GM18861 (cell line): ENCODE data around the gene DEXI.
A peak's percentile ranks its signal among the peaks of the same experiment; 100 is the strongest.
"Not testable (repeated sequence)": the region's sequence is repeated elsewhere in the genome, so short reads cannot be mapped to it uniquely, and the experiment has no call there.

Experiments
- ATAC-seq: cut with Tn5 transposase; IDR thresholded peaks from one replicate; pipeline ENCODE4 v1.9.1; 2021; ENCODE audit not compliant: unreplicated experiment

The DEXI gene

GRCh38 chr16:10929097-10929496 lies 13.2 kb downstream of the DEXI start:
- ATAC-seq = not testable (repeated sequence)

GRCh38 chr16:10927497-10928112 lies 14.7 kb downstream of the DEXI start:
- ATAC-seq = no peak

- ATAC-seq = no peak
These were observed 15.4 kb downstream of the DEXI start for GRCh38 chr16:10926867-10927266.

GRCh38 chr16:10926094-10926493 lies 16.2 kb downstream of the DEXI start:
- no peak for ATAC-seq

GRCh38 chr16:10925285-10925684 lies 17.0 kb downstream of the DEXI start:
- ATAC-seq = not testable (repeated sequence)

- no peak for ATAC-seq
These were observed 18.5 kb downstream of the DEXI start for GRCh38 chr16:10923650-10924214.

GRCh38 chr16:10923146-10923649 lies 19.1 kb downstream of the DEXI start:
- ATAC-seq = no peak

- no peak for ATAC-seq
These were observed 19.7 kb downstream of the DEXI start for GRCh38 chr16:10922328-10923145.

GRCh38 chr16:10921536-10922327 lies 20.5 kb downstream of the DEXI start:
- ATAC-seq = no peak

DNA sequence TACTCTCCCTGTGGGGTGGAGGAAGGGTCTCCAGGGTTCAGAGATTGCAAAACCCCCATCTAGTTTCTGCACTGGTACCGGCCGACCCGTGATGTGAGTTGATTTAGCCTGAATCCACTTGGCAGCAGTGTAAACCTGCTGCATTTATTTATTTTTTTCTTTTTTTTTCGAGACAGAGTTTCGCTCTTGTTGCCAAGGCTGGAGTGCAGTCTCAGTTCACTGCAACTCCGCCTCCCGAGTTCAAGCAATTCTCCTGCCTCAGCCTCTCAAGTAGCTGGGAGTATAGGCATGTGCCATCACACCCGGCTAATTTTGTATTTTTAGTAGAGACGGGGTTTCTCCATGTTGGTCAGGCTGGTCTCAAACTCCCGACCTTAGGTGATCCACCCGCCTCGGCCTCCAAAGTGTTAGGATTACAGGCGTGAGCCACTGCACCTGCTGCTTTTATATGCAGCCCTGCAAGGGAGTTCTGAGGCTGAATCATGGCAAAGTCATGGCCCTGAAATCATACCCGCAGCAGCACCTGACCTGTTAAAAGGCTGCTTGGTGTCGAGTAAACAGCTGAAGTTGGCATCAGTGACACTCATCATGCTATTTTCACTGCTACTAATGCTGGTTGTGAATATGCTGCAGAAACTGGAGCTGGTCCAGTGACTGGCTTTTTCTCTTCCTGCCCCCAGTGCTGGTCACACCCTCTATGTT lies 21.4 kb downstream of the DEXI start:
- no peak for ATAC-seq

- no peak for ATAC-seq
These were observed 23.3 kb downstream of the DEXI start for GRCh38 chr16:10919003-10919351.

GRCh38 chr16:10918294-10919002 lies 23.8 kb downstream of the DEXI start:
- peak; percentile 85 for ATAC-seq

GRCh38 chr16:10916534-10916933 lies 25.7 kb downstream of the DEXI start:
- no peak for ATAC-seq

- no peak for ATAC-seq
These were observed 31.0 kb downstream of the DEXI start for GRCh38 chr16:10911267-10911666.

GRCh38 chr16:10907757-10908045 lies 34.6 kb downstream of the DEXI start:
- ATAC-seq = no peak

DNA sequence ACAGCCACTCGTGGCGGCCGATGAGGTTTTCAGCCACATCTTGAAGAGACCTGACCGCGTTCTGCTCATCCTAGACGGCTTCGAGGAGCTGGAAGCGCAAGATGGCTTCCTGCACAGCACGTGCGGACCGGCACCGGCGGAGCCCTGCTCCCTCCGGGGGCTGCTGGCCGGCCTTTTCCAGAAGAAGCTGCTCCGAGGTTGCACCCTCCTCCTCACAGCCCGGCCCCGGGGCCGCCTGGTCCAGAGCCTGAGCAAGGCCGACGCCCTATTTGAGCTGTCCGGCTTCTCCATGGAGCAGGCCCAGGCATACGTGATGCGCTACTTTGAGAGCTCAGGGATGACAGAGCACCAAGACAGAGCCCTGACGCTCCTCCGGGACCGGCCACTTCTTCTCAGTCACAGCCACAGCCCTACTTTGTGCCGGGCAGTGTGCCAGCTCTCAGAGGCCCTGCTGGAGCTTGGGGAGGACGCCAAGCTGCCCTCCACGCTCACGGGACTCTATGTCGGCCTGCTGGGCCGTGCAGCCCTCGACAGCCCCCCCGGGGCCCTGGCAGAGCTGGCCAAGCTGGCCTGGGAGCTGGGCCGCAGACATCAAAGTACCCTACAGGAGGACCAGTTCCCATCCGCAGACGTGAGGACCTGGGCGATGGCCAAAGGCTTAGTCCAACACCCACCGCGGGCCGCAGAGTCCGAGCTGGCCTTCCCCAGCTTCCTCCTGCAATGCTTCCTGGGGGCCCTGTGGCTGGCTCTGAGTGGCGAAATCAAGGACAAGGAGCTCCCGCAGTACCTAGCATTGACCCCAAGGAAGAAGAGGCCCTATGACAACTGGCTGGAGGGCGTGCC lies 35.1 kb downstream of the DEXI start:
- ATAC-seq = no peak

DNA sequence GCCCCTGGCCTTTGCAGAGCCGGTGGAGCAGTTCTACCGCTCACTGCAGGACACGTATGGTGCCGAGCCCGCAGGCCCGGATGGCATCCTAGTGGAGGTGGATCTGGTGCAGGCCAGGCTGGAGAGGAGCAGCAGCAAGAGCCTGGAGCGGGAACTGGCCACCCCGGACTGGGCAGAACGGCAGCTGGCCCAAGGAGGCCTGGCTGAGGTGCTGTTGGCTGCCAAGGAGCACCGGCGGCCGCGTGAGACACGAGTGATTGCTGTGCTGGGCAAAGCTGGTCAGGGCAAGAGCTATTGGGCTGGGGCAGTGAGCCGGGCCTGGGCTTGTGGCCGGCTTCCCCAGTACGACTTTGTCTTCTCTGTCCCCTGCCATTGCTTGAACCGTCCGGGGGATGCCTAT lies 35.8 kb downstream of the DEXI start:
- ATAC-seq = no peak

- no peak for ATAC-seq
These were observed 39.3 kb downstream of the DEXI start for GRCh38 chr16:10902999-10903398.

- ATAC-seq = no peak
These were observed 45.1 kb downstream of the DEXI start for GRCh38 chr16:10897134-10897533.
